NCI-H2029 (cell line): ENCODE data around the gene PPIL4.

Source experiments
- DNase-seq: peaks from one replicate; lab custom pipeline; 2025; lab: John Stamatoyannopoulos, UW

Gene PPIL4, protein sequence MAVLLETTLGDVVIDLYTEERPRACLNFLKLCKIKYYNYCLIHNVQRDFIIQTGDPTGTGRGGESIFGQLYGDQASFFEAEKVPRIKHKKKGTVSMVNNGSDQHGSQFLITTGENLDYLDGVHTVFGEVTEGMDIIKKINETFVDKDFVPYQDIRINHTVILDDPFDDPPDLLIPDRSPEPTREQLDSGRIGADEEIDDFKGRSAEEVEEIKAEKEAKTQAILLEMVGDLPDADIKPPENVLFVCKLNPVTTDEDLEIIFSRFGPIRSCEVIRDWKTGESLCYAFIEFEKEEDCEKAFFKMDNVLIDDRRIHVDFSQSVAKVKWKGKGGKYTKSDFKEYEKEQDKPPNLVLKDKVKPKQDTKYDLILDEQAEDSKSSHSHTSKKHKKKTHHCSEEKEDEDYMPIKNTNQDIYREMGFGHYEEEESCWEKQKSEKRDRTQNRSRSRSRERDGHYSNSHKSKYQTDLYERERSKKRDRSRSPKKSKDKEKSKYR

DNA sequence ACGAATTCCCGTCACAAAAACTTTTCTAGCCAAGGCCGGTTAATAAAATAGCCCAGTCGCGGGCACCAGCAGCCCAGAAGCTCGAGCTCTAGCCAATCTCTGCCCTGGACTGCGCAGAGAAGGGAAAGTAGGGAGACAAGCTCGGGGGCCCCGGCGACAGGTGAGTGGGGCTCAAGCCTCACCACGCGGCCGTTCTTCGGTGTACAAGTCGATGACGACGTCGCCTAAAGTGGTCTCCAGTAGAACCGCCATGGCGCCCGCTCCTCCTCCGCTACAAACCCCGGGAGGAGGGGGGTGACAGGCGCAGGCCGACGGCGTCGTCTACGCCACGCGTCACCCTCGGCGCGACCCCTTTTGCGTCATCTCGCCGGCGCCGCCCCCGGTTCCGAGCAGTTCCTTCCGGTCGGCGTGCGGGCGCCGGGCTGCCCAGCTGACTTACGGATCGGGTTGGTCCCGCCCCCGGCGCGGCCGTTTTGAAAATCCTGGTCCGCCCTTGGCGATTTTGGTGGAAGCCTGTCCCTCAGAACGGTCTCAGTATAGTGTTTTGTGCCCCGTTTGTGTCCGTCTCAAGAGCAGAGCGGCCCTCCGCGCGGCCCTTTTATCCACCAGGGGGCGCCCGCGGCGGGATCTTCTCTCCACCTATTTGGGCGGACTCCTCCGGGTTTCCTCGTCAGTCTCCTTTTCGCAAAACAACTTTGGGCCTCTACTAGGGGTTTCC is at the start of gene PPIL4:
Gene PPIL4, minus strand, starts transcription at position 290 of the 718 bp plus-strand sequence. Its CDS starts 38 bp downstream, at position 252.
- DNase-seq, result peak; percentile 61

DNA sequence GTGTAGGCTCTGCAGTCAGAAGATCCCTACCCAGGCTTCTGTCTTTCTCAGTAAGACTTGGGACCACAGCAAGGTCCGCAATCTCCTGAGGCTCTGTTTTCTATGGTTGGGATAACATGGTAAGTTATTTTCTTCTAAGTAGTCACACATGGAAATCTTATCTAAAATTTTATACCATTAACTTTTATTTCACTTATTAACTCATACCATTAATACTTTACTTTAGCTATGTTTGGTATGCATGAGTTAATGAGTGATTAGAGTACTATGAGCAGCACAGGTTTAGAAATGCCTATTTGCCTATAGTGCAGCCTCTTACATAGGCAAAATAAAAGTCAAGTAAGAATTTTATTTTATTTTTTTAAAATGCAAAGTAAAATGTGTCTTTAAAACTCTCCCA is 47.6 kb upstream of the PPIL4 start:
- no peak for DNase-seq

DNA sequence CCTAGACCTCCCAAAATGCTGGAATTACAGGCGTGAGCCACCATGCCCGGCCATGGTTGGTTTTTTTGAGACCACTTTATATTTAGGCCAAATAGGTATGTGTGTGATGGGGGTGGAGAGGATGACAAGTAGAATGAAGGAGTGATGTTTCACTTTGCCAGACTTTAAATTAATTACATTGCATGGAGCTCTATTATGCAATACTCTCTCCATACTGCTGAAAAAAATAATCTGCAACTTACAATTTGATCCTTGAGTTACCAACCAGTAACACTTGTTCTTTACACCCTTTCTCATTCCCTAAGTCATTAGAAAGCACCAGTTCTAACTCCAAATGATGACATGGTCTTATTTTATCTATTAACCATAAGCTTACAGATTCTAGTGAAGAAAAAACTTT is 47.1 kb upstream of the PPIL4 start:
- DNase-seq, result no peak

DNA sequence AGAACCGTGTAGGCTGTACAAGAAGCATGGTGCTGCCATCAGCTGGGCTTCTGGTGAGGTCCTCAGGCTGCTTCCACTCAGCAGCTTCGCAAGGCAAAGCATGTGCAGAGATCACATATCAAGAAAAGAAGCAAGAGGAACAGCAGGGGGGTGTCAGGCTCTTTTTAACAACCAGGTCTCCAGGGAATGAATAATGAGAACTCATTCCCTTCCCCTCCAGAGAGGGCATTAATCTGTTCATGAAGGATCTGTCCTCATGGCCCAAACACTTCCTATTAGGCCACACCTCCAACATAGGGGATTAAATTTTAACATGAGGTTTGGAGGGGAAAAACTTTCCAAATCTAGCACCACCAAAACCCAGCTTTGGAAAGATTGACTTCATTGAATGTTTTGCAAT is 40.3 kb upstream of the PPIL4 start:
- no peak for DNase-seq

DNA sequence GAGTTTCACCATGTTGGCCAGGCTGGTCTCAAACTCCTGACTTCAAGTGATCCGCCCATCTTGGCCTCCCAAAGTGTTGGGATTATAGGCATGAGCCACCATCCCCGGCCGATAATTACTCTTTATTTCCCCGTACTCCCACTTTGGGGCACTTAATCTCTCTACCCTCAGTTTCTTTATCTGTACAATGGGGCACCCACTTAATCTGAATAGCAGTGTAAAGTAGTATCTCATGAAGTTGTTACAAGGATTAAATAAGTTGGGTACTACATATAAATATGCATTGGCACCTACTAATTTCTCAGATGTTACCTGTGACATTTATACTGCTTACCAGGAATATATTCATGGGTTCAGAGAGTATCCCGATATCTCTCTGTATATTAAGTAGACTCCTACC is 35.5 kb upstream of the PPIL4 start:
- no peak for DNase-seq

DNA sequence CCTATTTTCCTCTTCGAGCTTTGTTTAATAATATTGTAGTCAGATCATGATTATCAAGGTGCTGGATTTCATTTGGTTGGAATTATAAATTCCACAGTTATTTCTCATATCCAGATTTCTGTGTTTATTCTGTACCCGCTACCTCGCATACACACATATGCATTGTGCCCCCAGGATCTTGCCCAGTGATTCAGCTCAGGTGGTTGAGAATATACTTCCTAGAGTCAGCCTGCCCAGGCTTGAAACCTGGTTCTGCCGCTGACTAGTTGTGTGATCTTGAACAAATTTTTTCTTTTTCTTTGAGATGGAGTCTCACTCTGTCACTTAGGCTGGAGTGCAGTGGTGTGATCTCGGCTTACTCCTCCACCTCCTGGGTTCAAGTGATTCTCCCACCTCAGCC is 35.0 kb upstream of the PPIL4 start:
- no peak for DNase-seq

DNA sequence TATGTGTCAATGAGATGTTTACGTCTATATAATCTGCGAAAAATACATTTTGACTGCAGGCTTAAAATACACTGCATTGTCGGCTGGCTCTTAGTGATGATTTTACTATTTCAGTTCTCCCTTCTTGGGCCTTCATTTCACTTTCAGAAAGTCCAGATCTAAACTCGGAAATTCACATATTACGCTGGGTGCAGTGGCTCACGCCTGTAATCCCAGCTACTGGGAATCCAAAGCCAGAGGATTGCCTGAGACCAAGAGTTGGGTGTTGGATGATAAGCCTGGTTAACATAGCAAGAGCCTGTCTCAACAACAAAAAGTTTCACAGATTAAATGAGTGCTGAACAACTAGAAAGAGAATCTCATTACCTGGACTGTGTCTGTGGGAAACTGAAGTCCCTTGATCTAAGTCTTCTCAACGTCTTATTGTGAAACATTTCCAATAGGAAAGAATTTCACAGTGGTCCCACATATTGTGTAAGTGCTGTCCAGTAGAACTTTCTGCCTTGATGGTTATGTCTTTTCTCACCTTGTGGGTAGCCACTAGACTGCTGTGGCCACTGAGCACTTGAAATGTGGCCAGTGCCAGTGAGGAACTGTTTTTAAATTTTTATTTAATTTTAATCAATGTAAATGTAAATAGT is 22.2 kb upstream of the PPIL4 start:
- DNase-seq, result no peak

DNA sequence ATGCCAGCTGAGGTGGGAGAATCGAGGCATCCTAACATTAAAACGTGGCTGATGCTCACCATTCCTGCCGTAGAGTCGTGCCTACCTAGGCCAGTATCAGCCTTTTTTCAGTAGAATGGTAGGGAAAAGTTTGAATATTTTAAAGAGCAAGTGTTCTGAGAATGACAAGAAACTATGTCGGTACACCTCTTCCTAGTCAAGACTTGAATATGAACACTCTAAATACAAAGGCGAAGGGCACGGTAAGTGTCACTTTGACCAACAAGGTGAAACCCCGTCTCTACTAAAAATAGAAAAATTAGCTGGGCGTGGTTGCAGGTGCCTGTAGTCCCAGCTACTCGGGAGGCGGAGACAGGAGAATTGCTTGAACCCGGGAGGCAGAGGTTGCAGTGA is 21.3 kb upstream of the PPIL4 start:
- no peak for DNase-seq

DNA sequence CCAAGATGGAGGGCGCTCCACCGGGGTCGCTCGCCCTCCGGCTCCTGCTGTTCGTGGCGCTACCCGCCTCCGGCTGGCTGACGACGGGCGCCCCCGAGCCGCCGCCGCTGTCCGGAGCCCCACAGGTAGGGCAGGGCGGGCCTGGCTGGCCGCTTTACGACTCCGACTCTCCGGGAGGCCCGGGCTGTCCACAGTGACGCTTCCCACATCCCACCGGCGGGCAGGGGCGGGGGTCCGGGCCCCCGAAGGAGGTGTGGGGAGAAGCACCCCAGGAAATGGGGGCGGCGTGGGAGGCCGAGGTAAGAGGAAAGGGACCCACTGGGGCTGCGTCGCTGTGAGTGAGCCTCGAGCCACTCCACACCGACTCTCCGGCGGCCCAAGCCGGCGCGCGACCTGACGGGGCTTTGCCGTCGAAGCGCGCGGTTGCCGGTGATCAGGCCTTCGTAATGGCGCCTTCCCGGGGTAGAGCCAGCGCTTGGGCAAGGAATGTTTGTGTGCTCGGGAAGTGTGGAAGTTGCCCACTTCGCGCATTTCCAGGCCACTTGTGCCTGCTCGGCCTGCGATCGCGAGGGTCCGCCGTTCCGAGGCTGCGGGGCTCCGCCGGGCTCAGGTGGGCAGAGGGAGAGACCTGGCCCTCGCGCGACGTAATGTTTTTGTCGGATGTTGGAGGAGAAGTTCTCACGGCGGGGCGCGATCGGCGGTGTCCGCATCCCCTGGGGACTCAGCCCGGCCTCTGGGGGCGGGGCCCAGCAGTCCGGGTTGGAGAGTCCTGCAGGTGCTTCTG is 20.8 kb upstream of the PPIL4 start:
- DNase-seq, result peak; percentile 5

DNA sequence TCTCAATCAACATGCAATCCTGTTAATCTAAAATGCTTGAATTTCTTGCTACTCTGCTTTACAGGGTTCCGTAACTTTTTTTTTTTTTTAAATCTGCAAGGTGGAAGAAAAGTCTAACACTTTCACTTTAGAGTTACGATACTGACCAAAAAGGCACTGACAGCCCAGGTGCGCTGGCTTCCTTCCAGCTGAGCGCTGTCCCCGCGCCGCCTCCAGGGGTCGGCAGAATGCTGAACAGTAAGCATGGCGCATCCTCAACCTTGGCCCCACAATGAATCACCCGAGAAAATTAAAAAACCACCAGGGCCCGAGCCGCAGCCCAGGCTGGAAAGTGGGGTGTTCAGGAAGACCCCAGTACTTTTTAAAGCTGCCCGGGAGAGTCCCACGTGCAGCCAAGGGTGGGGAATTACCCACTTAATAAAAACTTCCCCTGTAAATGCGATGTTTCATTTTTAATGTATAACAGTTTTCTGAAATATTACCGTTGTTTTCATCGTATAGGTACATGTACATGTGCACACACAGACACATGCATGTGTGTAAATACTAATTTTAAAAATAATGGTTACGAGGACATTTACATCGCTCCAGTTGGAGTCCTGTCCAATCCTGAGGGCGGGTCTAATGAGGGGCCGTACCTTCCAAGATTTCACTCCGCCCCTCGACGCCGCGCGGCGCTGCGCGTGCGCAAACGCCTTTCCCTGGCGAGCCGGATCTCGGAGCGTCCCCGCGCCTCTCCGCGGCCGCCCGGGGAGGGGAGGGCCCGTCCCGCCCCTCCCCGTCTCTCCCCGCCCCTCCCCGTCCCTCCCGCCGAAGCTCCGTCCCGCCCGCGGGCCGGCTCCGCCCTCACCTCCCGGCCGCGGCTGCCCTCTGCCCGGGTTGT is 19.9 kb upstream of the PPIL4 start, which contains the start of gene GINM1:
Gene GINM1, plus strand, starts transcription at position 849 of the 883 bp plus-strand sequence. CDS start 40 bp downstream, outside the sequence.
- peak; percentile 69 for DNase-seq

DNA sequence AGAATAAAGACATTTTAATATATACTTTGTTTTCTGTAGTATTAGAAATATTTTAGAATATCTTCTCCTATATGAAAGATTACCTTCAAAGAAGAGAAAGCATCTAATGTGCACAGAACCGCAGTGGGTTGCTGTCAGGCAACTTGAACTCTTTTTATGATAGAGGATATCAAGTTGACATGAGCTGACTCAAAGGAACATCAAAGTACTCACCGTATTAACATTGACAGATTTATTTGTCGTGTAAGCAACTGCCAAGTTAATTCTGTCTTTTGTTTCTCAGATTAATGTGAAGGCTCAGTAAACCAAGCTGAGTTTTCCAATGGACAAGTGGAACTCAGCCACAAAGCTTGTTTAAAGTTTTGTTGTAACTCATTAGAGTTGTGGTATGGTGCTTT is 18.1 kb upstream of the PPIL4 start:
- no peak for DNase-seq

DNA sequence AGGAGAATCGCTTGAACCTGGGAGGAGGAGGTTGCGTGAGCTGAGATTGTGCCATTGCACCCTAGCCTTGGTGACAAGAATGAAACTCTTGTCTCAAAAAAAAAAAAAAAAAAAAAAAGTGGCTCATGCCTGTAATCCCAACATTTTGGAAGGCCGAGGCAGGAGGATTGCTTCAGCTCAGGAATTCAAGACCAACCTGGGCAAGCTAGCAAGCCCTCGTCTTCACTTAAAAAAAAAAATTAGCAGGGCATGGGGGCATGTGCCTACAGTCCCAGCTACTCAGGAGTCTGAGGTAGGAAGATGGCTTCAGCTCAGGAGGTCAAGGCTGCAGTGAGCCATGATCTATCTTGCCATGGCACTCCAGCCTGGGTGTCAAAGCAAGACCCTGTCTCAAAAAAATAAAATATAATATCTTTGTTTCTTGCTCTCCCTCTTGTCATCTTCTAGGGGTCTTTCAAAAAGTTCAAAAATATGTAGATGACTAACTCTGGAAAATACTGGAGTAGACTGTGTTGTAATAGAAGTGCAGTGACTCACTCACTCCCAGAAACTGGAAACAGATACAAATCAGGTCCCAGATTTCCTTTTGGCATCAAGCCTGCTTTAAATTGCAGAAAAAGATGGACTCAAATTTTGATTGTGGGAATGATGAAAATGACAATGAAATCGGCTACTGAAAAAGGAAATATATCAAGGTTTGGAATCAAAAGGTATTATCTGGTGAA is 17.5 kb upstream of the PPIL4 start:
- DNase-seq, result no peak

DNA sequence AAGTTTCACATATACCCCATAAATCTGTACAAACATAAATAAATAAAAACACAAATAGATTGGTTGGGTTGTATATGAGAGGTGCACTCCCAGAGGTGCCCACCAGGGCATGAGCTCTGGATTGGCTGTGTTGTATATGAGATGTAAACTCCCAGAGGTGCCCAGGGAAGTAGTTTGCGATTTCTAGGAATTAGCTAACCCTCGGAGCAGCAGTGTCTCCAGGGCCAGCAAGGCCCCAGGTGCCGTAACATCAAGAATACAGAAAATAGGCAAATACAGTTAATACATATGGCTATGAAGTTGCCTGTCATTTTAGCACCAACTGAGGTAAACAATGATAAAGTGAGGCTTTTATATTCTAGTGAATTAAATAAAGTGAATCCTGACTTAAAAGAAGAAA is 14.9 kb upstream of the PPIL4 start:
- no peak for DNase-seq

DNA sequence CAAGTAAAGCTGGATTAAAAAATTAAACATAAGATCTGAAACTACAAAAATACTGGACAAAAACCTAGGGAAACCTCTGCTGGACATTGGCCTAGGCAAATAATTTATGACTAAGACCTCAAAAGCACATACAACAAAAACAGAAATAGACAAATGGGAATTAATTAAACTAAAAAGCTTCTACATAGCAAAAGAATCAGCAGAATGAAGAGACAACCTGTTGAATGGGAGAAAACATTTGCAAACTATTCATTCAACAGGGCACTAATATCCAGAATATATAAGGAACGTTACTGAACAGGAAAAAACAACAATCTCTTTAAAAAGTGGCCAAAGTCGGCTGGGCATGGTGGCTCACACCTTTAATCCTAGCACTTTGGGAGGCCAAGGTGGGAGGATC is 13.5 kb upstream of the PPIL4 start:
- no peak for DNase-seq

DNA sequence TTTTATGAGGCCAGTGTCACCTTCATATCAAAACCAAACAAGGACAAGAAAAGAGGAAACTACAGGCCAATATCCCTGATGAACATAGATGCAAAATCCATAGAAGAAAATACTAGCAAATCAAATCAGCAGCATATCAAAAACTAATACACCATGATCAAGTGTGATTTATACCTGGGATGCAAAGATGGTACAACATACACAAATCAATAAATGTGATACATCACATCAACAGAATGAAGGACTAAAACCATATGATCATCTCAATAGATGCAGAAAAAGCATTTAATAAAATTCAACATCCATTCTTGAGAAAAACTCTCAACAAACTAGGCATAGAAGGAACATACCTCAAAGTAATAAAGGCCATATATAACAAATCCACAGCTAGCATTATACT is 12.2 kb upstream of the PPIL4 start:
- DNase-seq, result no peak

DNA sequence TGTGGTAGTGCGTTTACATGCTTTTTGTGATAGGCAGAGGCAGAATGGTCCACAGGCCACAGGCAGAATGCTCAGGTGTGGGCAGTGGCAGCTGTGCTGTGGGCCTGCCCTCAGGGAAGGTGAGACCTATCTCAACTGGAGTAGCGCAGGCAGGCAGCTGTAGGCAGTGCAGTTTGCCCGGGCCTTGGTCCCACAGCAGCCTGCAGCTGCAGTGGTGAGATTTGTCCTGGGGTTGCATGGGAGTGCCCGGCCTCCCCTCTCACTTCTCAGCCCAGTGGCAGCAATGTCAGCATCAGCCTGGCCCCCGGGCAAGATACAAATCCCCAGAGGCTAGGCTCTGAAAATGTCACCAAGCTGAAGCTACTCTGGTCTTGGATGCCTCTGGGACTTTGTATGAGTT is 6.1 kb upstream of the PPIL4 start:
- DNase-seq, result no peak

DNA sequence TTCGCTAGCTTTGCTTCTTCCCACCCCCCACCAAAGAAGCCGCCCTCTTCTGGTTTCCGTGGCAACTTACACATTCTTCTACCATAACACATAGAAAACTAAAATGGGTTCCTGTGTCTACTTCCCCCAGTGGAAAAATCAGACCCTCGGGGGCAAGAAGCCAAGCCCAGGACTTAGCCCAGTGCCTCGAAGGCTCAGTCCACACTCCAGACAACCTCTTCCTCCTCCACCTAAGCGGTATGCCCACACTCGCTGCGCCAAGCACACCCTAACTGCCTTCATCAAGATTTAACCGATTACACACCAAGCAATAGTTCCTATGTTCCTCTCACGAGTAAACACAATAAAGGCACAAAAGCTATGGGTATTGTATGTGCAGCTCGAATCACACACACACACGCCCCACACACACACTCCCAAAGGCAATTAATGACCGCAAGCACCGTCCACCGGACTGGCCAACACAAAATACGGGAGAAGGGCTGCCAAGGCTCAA is 537 bp downstream of the PPIL4 start:
- DNase-seq, result no peak

DNA sequence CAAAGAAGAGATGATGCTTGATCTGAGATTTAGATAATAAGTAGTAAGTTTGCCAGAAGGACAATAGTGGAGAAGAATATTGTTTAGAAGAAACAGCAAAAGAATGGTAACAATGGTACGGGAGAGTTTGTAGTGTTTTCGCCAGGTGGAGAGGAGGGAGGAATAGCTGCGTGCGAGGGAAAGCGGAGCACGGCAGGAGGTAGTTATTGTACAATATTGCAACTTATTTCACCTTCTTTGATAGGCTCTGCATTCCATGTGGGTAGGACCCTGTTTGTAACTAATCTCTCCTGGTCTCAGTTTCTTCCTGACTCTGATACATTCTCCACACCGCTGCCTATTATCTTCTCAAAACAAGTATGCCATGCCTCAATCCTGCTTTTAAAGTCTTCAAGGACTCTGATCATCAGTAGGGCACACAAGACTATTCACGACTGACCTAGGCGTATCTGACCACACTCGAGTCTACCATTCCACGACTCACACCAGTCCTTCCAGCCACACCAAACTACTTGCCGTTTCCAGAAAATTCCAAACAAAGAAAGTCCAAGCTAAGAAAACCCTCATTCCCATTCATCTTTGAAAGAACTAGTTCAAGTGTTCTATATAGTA is 1.1 kb downstream of the PPIL4 start:
- no peak for DNase-seq

DNA sequence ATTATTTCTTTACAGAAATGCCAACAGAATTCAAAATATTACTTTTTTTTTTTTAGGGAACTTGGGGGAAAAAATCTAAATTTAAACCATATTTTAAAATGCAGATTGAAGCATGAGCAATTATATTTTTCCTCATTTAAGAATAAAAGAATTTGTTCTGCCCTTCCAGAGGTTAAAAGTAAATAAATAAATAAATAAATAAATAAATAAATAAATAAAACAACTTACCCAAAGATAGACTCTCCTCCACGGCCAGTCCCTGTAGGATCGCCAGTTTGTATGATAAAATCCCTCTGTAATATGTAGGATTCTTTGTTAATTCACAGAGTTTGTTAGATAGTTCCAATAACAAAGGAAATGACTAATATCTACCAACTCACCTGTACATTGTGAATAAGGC is 4.7 kb downstream of the PPIL4 start:
- DNase-seq, result no peak

DNA sequence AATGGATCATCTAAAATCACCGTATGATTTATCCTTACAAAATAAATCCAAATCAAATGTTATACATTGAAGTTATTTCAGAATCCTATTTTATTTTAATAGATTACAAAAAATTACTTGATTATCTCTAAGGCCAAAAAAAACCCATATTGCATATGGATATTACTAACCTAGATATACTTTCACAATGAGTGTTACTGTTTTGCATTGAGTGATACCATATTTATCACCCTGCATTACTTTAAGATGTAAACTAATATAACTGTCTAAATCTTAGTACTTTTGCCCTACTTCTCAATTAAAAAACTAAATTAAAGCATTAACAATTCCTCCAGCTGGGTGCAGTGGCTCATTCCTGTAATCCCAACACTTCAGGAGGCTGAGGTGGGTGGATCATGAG is 11.1 kb downstream of the PPIL4 start:
- no peak for DNase-seq
